ENCODE data around the gene PIP5K1B.

- TF ChIP-seq CTCF (conservative IDR thresholded peaks at IDR 0.05; ENCODE audit: low read depth, low read length) (no peak), EZH2 (IDR thresholded peaks at IDR 0.05; ENCODE audit: low read length, unreplicated experiment) (no peak)
These were observed 32.4 kb upstream of the PIP5K1B start for GRCh38 chr9:68672625-68673024.

Data from PC-3 (cell line).